ENCODE measurements around the gene GPC6.

DNA sequence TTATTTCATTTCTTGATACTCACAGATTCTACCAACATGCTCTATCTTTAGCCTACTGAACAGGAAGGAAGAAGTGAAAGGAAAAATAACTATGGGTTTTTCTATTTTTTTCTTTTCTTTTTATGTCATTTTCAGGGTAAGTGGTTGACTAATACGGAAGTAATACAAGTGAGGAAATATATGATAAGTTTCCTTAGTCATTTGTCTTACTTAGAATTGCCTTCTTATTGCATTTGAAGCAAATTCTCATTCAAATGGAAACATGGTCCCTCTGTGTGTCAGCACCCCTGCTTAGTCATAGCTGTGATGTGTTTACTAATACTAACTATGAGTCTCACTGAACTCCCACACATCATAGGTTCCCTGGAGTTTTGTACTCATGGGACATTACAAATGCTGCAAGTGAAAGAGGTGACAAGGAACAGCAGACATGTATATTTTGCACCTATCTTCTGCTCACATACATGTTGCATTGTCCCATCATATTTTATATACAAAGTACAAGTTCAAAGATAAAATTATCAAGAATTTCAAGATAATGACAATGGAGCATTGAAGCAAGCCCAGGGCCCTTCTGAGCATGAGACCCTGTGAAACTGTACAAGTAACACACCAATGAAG, 1192.8 kb downstream of the GPC6 start:
- TF ChIP-seq, protein P1, sequence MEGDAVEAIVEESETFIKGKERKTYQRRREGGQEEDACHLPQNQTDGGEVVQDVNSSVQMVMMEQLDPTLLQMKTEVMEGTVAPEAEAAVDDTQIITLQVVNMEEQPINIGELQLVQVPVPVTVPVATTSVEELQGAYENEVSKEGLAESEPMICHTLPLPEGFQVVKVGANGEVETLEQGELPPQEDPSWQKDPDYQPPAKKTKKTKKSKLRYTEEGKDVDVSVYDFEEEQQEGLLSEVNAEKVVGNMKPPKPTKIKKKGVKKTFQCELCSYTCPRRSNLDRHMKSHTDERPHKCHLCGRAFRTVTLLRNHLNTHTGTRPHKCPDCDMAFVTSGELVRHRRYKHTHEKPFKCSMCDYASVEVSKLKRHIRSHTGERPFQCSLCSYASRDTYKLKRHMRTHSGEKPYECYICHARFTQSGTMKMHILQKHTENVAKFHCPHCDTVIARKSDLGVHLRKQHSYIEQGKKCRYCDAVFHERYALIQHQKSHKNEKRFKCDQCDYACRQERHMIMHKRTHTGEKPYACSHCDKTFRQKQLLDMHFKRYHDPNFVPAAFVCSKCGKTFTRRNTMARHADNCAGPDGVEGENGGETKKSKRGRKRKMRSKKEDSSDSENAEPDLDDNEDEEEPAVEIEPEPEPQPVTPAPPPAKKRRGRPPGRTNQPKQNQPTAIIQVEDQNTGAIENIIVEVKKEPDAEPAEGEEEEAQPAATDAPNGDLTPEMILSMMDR (IDR thresholded peaks at IDR 0.05) = no peak
- no peak for TF ChIP-seq EP300 (IDR thresholded peaks at IDR 0.05)
- no peak for TF ChIP-seq POLR2A (IDR thresholded peaks at IDR 0.05)
- TF ChIP-seq POLR2AphosphoS5 (IDR thresholded peaks at IDR 0.05) = no peak
